Lower leg skin (tissue), 4 donors: ENCODE data around the gene CGB8. TPM values are rescaled to one million over a fixed set of nuclear protein-coding genes. Genes with fewer than 3 reads are reported as not detected.

ENCODE experiments used
- DNase-seq, 2 donors: peaks; one replicate each; pipeline ENCODE4 v3.0.0-alpha.2; 2019; ENCODE audit warnings: low spot score in 2 of 2
- H3K4me3 ChIP-seq: fragments of 200-600 bp; sonication (generic); 2 replicates; pipeline ENCODE4 v1.5.1; 2017; ENCODE audit warnings: mild to moderate bottlenecking, low read depth; ENCODE audit not compliant: poor library complexity, severe bottlenecking
- POLR2A ChIP-seq, 2 donors: fragments of 450-650 bp; IDR thresholded peaks; one replicate each; pipeline ENCODE4 v1.6.1; 2016 to 2017; ENCODE audit warnings: antibody characterized with exemption in 2 of 2, mild to moderate bottlenecking in 1 of 2, moderate library complexity in 1 of 2
- WGBS, 2 donors: methylation state at CpG; one replicate each; pipeline ENCODE4 v1.1.5; 2018; 5-methylcytosine and 5-hydroxymethylcytosine counted together
- intact Hi-C: fragments of 100-400 bp; cut with DNase I; formaldehyde crosslinking; loops from one replicate; pipeline ENCODE4 v1.15.0; 2023; ENCODE audit warnings: low total_unique reads
- total RNA-seq, 4 donors: library from RNA; depleted of rRNA; stranded (reverse); fragments of >200 nt; gene quantifications; one replicate each; pipeline ENCODE4 v1.1.0, GENCODE V29; 2016
- TF ChIP-seq, protein P1 (sequence below), 3 donors: fragments of 450-650 bp; IDR thresholded peaks; one replicate each; pipeline ENCODE4 v1.5.1; 2016; ENCODE audit warnings: antibody characterized with exemption in 3 of 3, mild to moderate bottlenecking in 3 of 3, moderate library complexity in 2 of 3

CGB8 gene
- total RNA-seq, 4 donors from 2014 or later, result not detected

GRCh38 chr19:49086296-49086695, 37.4 kb upstream of the CGB8 start:
- no peak for DNase-seq
- H3K4me3 ChIP-seq, result peak overlapping the region; percentile 73
- intact Hi-C loops, result no loop called here
- 33 to 38% methylated on average over 11 of the region's 11 CpGs for WGBS, 2 donors
- TF ChIP-seq, protein P1, sequence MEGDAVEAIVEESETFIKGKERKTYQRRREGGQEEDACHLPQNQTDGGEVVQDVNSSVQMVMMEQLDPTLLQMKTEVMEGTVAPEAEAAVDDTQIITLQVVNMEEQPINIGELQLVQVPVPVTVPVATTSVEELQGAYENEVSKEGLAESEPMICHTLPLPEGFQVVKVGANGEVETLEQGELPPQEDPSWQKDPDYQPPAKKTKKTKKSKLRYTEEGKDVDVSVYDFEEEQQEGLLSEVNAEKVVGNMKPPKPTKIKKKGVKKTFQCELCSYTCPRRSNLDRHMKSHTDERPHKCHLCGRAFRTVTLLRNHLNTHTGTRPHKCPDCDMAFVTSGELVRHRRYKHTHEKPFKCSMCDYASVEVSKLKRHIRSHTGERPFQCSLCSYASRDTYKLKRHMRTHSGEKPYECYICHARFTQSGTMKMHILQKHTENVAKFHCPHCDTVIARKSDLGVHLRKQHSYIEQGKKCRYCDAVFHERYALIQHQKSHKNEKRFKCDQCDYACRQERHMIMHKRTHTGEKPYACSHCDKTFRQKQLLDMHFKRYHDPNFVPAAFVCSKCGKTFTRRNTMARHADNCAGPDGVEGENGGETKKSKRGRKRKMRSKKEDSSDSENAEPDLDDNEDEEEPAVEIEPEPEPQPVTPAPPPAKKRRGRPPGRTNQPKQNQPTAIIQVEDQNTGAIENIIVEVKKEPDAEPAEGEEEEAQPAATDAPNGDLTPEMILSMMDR (IDR thresholded peaks at IDR 0.05), result no peak
- no peak for TF ChIP-seq POLR2A (IDR thresholded peaks at IDR 0.05)

DNA sequence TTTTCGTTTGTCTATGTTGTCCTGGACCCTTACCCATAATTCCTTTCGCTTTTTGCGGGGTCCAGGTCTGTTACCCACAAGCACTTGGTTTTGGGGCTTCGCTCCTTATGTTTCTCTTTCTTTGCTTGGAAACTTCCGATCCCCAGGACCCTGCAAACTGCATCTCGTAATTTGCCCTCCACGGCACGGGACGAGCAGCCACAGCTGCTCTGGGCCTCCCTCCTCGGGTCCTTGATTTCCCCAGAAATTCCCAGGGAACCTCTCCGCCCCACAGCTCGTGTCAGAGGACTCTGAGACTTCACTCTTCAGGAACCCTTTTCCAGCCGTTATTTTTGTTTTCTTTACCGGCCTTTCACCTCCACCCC, 36.9 kb upstream of the CGB8 start:
- peak overlapping the region; percentile 73 for H3K4me3 ChIP-seq
- DNase-seq, result peak in 1 of 2 donors; percentile 83
- TF ChIP-seq POLR2A (IDR thresholded peaks at IDR 0.05), result no peak
- TF ChIP-seq, protein P1 (IDR thresholded peaks at IDR 0.05), result no peak
- WGBS, 2 donors, result 1 to 2% methylated on average over 14 of the region's 14 CpGs
- intact Hi-C loops, result no loop called here

GRCh38 chr19:49085020-49085867, 36.3 kb upstream of the CGB8 start, which contains the start of gene SNRNP70:
Gene SNRNP70 (plus strand): TSS chr19:49085451. CDS start chr19:49086415, 964 bp downstream.
- TF ChIP-seq, protein P1 (IDR thresholded peaks at IDR 0.05), result no peak
- peak in 1 of 2 donors; percentile 79 for TF ChIP-seq POLR2A (IDR thresholded peaks at IDR 0.05)
- intact Hi-C loops, result no loop called here
- 0 to 1% methylated on average over 70 to 84 of the region's 89 CpGs for WGBS, 2 donors

GRCh38 chr19:49084206-49085019, 35.5 kb upstream of the CGB8 start:
- intact Hi-C loops, result no loop called here
- TF ChIP-seq, protein P1 (IDR thresholded peaks at IDR 0.05), result no peak
- TF ChIP-seq POLR2A (IDR thresholded peaks at IDR 0.05), result no peak
- WGBS, 2 donors, result 59 to 68% methylated on average over 26 of the region's 26 CpGs
- no peak overlapping the region for H3K4me3 ChIP-seq
- peak in 1 of 2 donors; percentile 84 for DNase-seq

More at GRCh38 chr19:49085020-49085867, 36.3 kb upstream of the CGB8 start, which contains the start of gene SNRNP70:
- peak; percentile 98 to 100 for DNase-seq
- peak within 1 kb of the TSS; percentile 73 for H3K4me3 ChIP-seq

DNA sequence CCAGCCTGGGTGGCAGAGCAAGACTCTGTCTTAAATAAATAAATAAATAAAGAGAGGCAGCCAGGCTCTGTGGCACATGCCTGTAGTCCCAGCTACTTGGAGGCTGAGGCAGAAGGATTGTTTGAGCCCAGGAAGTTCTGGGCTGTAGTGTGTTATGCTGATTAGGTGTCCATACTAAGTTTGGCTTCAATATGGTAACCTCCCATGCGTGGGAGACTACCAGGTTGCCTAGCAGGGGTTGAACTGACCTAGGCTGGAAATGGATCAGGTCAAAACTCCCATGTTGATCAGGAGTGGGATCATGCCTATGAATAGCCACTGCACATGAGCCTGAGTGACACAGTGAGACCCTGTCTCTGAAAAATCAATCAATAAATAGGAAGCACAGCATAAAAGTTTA, 32.4 kb upstream of the CGB8 start:
- TF ChIP-seq, protein P1 (IDR thresholded peaks at IDR 0.05), result no peak
- no peak for TF ChIP-seq POLR2A (IDR thresholded peaks at IDR 0.05)
- intact Hi-C loops, result no loop called here
- 75 to 85% methylated on average over 1 of the region's 1 CpG for WGBS, 2 donors

More for the DNA sequence above, 32.4 kb upstream of the CGB8 start:
- no peak overlapping the region for H3K4me3 ChIP-seq
- no peak for DNase-seq
